Upper lobe of left lung (tissue), 4 donors: ENCODE data around the gene SLC5A5.

Experiments
- EP300 ChIP-seq, 4 donors: sonication (generic); formaldehyde crosslinking; IDR thresholded peaks; one replicate each; pipeline ENCODE4 v1.5.1; 2017; ENCODE audit warnings: antibody characterized with exemption in 4 of 4, control low read depth in 2 of 4
- POLR2A ChIP-seq, 4 donors: fragments of 450-650 bp; IDR thresholded peaks; one replicate each; pipeline ENCODE4 v1.5.1; 2016 to 2017; ENCODE audit warnings: antibody characterized with exemption in 4 of 4, mild to moderate bottlenecking in 2 of 4
- POLR2AphosphoS5 ChIP-seq, 2 donors: sonication (generic); formaldehyde crosslinking; IDR thresholded peaks; one replicate each; pipeline ENCODE4 v1.5.1; 2017; ENCODE audit warnings: antibody characterized with exemption in 2 of 2
- TF ChIP-seq, protein P1 (sequence below), 6 experiments: fragments of 450-650 bp in 4 of 6; fragments of 200-600 bp in 2 of 6; sonication (generic) in 2 of 6; IDR thresholded peaks; one replicate each; pipeline ENCODE4 v1.5.1; 2016 to 2019; ENCODE audit warnings: antibody characterized with exemption in 6 of 6

DNA sequence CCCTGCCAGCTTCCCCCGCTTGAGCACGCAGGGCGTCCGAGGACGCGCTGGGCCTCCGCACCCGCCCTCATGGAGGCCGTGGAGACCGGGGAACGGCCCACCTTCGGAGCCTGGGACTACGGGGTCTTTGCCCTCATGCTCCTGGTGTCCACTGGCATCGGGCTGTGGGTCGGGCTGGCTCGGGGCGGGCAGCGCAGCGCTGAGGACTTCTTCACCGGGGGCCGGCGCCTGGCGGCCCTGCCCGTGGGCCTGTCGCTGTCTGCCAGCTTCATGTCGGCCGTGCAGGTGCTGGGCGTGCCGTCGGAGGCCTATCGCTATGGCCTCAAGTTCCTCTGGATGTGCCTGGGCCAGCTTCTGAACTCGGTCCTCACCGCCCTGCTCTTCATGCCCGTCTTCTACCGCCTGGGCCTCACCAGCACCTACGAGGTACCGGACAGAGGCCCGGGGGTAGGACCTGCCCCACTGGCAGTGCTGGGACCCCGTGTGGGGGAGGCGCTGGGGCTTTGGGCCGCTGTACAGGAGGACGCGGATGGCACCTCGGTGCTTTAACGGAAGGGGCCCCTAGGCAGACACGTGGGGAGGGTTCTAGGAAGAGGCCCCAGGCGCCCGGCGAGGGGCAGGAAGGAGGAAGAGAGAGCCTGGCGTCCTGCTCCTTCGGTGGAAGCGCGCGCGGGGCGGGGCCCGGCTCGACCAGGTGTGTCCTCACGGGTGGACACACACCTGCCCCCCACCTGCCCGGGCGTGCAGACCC lies 681 bp downstream of the SLC5A5 start:
- TF ChIP-seq, protein P1, sequence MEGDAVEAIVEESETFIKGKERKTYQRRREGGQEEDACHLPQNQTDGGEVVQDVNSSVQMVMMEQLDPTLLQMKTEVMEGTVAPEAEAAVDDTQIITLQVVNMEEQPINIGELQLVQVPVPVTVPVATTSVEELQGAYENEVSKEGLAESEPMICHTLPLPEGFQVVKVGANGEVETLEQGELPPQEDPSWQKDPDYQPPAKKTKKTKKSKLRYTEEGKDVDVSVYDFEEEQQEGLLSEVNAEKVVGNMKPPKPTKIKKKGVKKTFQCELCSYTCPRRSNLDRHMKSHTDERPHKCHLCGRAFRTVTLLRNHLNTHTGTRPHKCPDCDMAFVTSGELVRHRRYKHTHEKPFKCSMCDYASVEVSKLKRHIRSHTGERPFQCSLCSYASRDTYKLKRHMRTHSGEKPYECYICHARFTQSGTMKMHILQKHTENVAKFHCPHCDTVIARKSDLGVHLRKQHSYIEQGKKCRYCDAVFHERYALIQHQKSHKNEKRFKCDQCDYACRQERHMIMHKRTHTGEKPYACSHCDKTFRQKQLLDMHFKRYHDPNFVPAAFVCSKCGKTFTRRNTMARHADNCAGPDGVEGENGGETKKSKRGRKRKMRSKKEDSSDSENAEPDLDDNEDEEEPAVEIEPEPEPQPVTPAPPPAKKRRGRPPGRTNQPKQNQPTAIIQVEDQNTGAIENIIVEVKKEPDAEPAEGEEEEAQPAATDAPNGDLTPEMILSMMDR (IDR thresholded peaks at IDR 0.05): no peak
- TF ChIP-seq POLR2A (IDR thresholded peaks at IDR 0.05) (no peak), EP300 (IDR thresholded peaks at IDR 0.05) (no peak), POLR2AphosphoS5 (IDR thresholded peaks at IDR 0.05) (no peak)
